Astrocyte (in vitro differentiated cells and primary cell): ENCODE data around the gene RGS10.

ENCODE experiments used
- CTCF ChIP-seq: IDR thresholded peaks from 2 replicates; pipeline ENCODE4 v1.5.1; 2011; ENCODE audit warnings: low read depth, mild to moderate bottlenecking, inconsistent platforms, low read length, moderate library complexity; ENCODE audit not compliant: insufficient read depth
- EZH2 ChIP-seq: IDR thresholded peaks from 2 replicates; pipeline ENCODE4 v1.6.1; 2012; ENCODE audit warnings: mild to moderate bottlenecking, low read length, inconsistent platforms; ENCODE audit not compliant: insufficient read depth

GRCh38 chr10:119524720-119525070 lies 17.8 kb downstream of the RGS10 start:
- no peak for TF ChIP-seq CTCF
- no peak for TF ChIP-seq EZH2
